GM23338 (cell line): ENCODE results near the gene EFCC1. TPM values are rescaled to one million over a fixed set of nuclear protein-coding genes. Genes with fewer than 3 reads are reported as not detected.

Experiments
- ATAC-seq: fragments of 200-7000 bp; cut with Tn5 transposase; 3 replicates; pipeline ENCODE4 v1.9.1; 2020
- DNase-seq: peaks from one replicate; pipeline ENCODE4 v3.0.0-alpha.2; 2015; ENCODE audit warnings: low spot score
- H2AFZ ChIP-seq: fragments of 200-600 bp; sonication (generic); 2 replicates; pipeline ENCODE4 v1.8.0; 2016; ENCODE audit warnings: antibody characterized with exemption, mild to moderate bottlenecking, moderate library complexity
- H3F3A ChIP-seq: fragments of 200-600 bp; sonication (generic); replicated peaks from 2 replicates; pipeline ENCODE4 v1.8.0; 2017; ENCODE audit warnings: antibody characterized with exemption, mixed run types, low read depth
- H3K27ac ChIP-seq: fragments of 200-600 bp; sonication (generic); 2 replicates; pipeline ENCODE4 v1.6.1; 2016; ENCODE audit warnings: low read depth
- H3K27me3 ChIP-seq: fragments of 200-600 bp; sonication (generic); 2 replicates; pipeline ENCODE4 v1.8.0; 2016; ENCODE audit warnings: mild to moderate bottlenecking, mixed run types, moderate library complexity; ENCODE audit not compliant: insufficient read depth
- H3K36me3 ChIP-seq: fragments of 200-600 bp; sonication (generic); 2 replicates; pipeline ENCODE4 v1.8.0; 2016; ENCODE audit warnings: mild to moderate bottlenecking; ENCODE audit not compliant: insufficient read depth
- H3K4me1 ChIP-seq: fragments of 200-600 bp; sonication (generic); 2 replicates; pipeline ENCODE4 v1.8.0; 2016; ENCODE audit warnings: mild to moderate bottlenecking, moderate library complexity; ENCODE audit not compliant: insufficient read depth
- H3K4me2 ChIP-seq: fragments of 200-600 bp; sonication (generic); 2 replicates; pipeline ENCODE4 v1.7.1; 2017; ENCODE audit warnings: mixed run types
- H3K4me3 ChIP-seq: fragments of 200-600 bp; sonication (generic); 2 replicates; pipeline ENCODE4 v1.6.1; 2016; ENCODE audit warnings: mixed run types
- H3K79me2 ChIP-seq: fragments of 200-600 bp; sonication (generic); replicated peaks from 2 replicates; pipeline ENCODE4 v1.8.0; 2017; ENCODE audit warnings: mild to moderate bottlenecking; ENCODE audit not compliant: insufficient read depth
- H3K9me2 ChIP-seq: fragments of 200-600 bp; sonication (generic); 2 replicates; pipeline ENCODE4 v1.8.0; 2017; ENCODE audit not compliant: insufficient read depth
- H4K20me1 ChIP-seq: fragments of 200-600 bp; sonication (generic); replicated peaks from 2 replicates; pipeline ENCODE4 v1.8.0; 2017; ENCODE audit warnings: mild to moderate bottlenecking; ENCODE audit not compliant: insufficient read depth
- H3K27ac Mint-ChIP-seq: 2 replicates; pipeline ENCODE4 v1.8.0; 2020; ENCODE audit warnings: inconsistent platforms, mild to moderate bottlenecking, moderate library complexity, mixed read lengths
- H3K27me3 Mint-ChIP-seq: 3 replicates; pipeline ENCODE4 v1.8.0; 2022; ENCODE audit warnings: low read depth, mild to moderate bottlenecking, moderate library complexity, mixed read lengths, inconsistent platforms; ENCODE audit not compliant: insufficient read depth, poor library complexity
- H3K36me3 Mint-ChIP-seq: 3 replicates; pipeline ENCODE4 v1.8.0; 2021; ENCODE audit warnings: low read depth, mild to moderate bottlenecking, inconsistent platforms, moderate library complexity, mixed read lengths
- H3K4me1 Mint-ChIP-seq: 3 replicates; pipeline ENCODE4 v1.8.0; 2020; ENCODE audit warnings: mild to moderate bottlenecking, inconsistent platforms, mixed read lengths
- H3K4me3 Mint-ChIP-seq: 3 replicates; pipeline ENCODE4 v1.8.0; 2021; ENCODE audit warnings: moderate library complexity, mild to moderate bottlenecking, inconsistent platforms, mixed read lengths
- H3K9me3 Mint-ChIP-seq: 3 replicates; pipeline ENCODE4 v1.8.0; 2020; ENCODE audit warnings: moderate library complexity, mild to moderate bottlenecking, inconsistent platforms, mixed read lengths
- CREB1 ChIP-seq: fragments of 250-450 bp; sonication (Bioruptor Pico); IDR thresholded peaks from 2 replicates; pipeline ENCODE4 v1.5.0; 2020; ENCODE audit warnings: low read depth, mild to moderate bottlenecking, moderate library complexity
- CTCF ChIP-seq, 2 experiments: fragments of 200-600 bp in 1 of 2; sonication (generic) in 1 of 2; conservative IDR thresholded peaks; 2 replicates each; pipeline versions ENCODE4 v1.5.1 to v1.6.1; 2016 to 2017; ENCODE audit warnings: antibody characterized with exemption in 2 of 2, low read depth in 2 of 2, mild to moderate bottlenecking in 2 of 2, moderate library complexity in 1 of 2
- ETS1 ChIP-seq: IDR thresholded peaks from 2 replicates; pipeline ENCODE4 v1.6.1; 2016; ENCODE audit warnings: antibody characterized with exemption
- EZH2 ChIP-seq: fragments of 200-600 bp; sonication (generic); IDR thresholded peaks from one replicate; pipeline ENCODE4 v1.8.0; 2017; ENCODE audit warnings: antibody characterized with exemption, mild to moderate bottlenecking, low read depth; ENCODE audit not compliant: unreplicated experiment
- EZH2phosphoT487 ChIP-seq: fragments of 200-600 bp; sonication (generic); IDR thresholded peaks from one replicate; pipeline ENCODE4 v1.8.1; 2018; ENCODE audit warnings: antibody characterized with exemption; ENCODE audit not compliant: unreplicated experiment
- NANOG ChIP-seq: IDR thresholded peaks from 2 replicates; pipeline ENCODE4 v1.6.1; 2016; ENCODE audit warnings: antibody characterized with exemption, borderline replicate concordance
- POLR2AphosphoS5 ChIP-seq: IDR thresholded peaks from 2 replicates; pipeline ENCODE4 v1.6.1; 2016; ENCODE audit warnings: antibody characterized with exemption, low read depth
- REST ChIP-seq: IDR thresholded peaks from one replicate; pipeline ENCODE4 v1.6.1; 2018; ENCODE audit warnings: antibody characterized with exemption; ENCODE audit not compliant: unreplicated experiment
- STAT1 ChIP-seq: IDR thresholded peaks from one replicate; pipeline ENCODE4 v1.6.1; 2016; ENCODE audit warnings: antibody characterized with exemption; ENCODE audit not compliant: unreplicated experiment
- ZNF114 ChIP-seq: fragments of 250-450 bp; sonication (Bioruptor Pico); IDR thresholded peaks from 2 replicates; pipeline ENCODE4 v1.5.0; 2020; ENCODE audit warnings: mild to moderate bottlenecking, moderate library complexity
- ZNF331 ChIP-seq: fragments of 250-450 bp; sonication (Bioruptor Pico); IDR thresholded peaks from 2 replicates; pipeline ENCODE4 v1.5.0; 2020; ENCODE audit warnings: low read depth, mild to moderate bottlenecking, moderate library complexity
- polyA plus RNA-seq: library from polyadenylated mRNA; unstranded; fragments of >200 nt; fragmentation: Nextera tagmentation; extraction: Ambion mirVana; gene quantifications from 2 replicates; pipeline ENCODE4 v1.2.1, GENCODE V29; 2016
- total RNA-seq: library from RNA; depleted of rRNA; stranded (reverse); fragments of >200 nt; shearing (Covaris generic); gene quantifications from 2 replicates; pipeline ENCODE4 v1.2.3, GENCODE V29; 2014

The EFCC1 gene
- total and polyA plus RNA-seq, 2 experiments from 2014 or later = not detected

GRCh38 chr3:128965818-128966217 lies 35.3 kb upstream of the EFCC1 start (continued):
- TF ChIP-seq CTCF (conservative IDR thresholded peaks at IDR 0.05; ENCODE audit: low read depth in 2 of 2) = no peak
- no peak for TF ChIP-seq EZH2phosphoT487
- TF ChIP-seq EZH2 = no peak
- TF ChIP-seq ETS1 = no peak
- TF ChIP-seq CREB1 (CRISPR knock-in tag) = no peak
- TF ChIP-seq REST = no peak
- no peak for TF ChIP-seq NANOG
- no peak for TF ChIP-seq STAT1
- no peak for TF ChIP-seq POLR2AphosphoS5
- no peak for TF ChIP-seq ZNF114 (CRISPR knock-in tag)
- no peak for TF ChIP-seq ZNF331

- Mint-ChIP-seq H3K27ac (no peak overlapping the region), H3K4me3 (no peak overlapping the region), H3K4me1 (peaks cover 4% of the 10 kb centered on the region; the same call in 1 of the 3 replicates), H3K9me3 (no peaks in the 10 kb centered on the region), H3K36me3 (no peaks in the 10 kb centered on the region), H3K27me3 (peaks cover 3% of the 10 kb centered on the region)
- no peak overlapping the region for H3K27ac ChIP-seq
- no peak overlapping the region for H3K4me2 ChIP-seq
- no peaks in the 10 kb centered on the region for H3K36me3 ChIP-seq
- H3K27me3 ChIP-seq = no peaks in the 10 kb centered on the region
- H4K20me1 ChIP-seq = no peaks in the 10 kb centered on the region
- no peaks in the 10 kb centered on the region for H3K9me2 ChIP-seq
- H2AFZ ChIP-seq = no peak overlapping the region
- DNase-seq = no peak
- ATAC-seq = no peak
- H3K4me1 ChIP-seq = no peaks in the 10 kb centered on the region
- no peak overlapping the region for H3K4me3 ChIP-seq
- no peaks in the 10 kb centered on the region for H3K79me2 ChIP-seq
- H3F3A ChIP-seq = no peaks in the 10 kb centered on the region
- TF ChIP-seq NANOG = no peak
- TF ChIP-seq ETS1 = no peak
- TF ChIP-seq REST = no peak
Observed at GRCh38 chr3:128967748-128968355, 33.3 kb upstream of the EFCC1 start.
